ENCODE data around the gene SP5.

The SP5 gene

GRCh38 chr2:170766693-170767092 lies 51.6 kb downstream of the SP5 start:
- ATAC-seq (ENCODE audit: low read depth): no peak
- Mint-ChIP-seq H3K27ac (no peak overlapping the region), H3K4me3 (no peak overlapping the region), H3K36me3 (no peaks in the 10 kb centered on the region), H3K9me3 (no peaks in the 10 kb centered on the region), H3K4me1 (peaks cover 10% of the 10 kb centered on the region), H3K27me3 (peaks cover 9% of the 10 kb centered on the region)
- no peak for DNase-seq (ENCODE audit: low spot score in 2 of 2)

All from memory B cell (primary cell).